ENCODE results near the gene ZBTB21.
"Not testable (repeated sequence)": the region's sequence is repeated elsewhere in the genome, so short reads cannot be mapped to it uniquely, and the experiment has no call there.

ZBTB21 gene

DNA sequence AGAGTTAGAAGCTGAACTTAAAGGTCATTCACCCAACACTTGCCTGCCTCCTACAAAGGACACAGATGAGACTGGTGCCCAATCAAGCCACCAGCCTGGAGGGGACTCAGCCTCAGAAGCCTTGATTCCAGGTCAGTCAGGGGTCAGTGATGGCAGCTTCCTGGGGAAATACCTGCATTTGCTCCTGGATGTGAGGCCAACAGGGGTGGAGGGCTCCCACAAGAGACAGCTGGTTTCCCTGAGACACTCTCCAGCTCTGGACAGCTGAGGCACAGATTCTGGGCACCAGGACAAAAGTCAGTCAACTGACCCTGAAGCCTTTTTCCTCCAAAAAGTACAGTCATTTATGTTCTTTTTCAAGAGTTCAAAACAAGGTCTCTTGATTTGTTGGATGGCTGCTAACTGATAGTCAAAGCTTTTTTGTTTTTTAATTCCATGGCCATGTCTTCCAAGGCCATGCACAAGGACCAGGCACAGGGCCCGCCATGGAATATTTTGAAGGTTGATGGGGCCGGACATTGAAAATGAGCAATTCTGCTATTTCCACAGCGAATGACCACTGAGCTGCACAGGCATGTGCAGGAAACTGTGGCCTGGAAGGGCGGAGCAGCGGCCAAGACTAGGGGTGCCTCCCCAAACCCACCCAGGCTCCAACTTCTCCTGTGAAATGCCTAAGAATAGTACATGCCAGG, 58.1 kb downstream of the ZBTB21 start:
- DNase-seq (ENCODE audit: low spot score), result no peak

DNA sequence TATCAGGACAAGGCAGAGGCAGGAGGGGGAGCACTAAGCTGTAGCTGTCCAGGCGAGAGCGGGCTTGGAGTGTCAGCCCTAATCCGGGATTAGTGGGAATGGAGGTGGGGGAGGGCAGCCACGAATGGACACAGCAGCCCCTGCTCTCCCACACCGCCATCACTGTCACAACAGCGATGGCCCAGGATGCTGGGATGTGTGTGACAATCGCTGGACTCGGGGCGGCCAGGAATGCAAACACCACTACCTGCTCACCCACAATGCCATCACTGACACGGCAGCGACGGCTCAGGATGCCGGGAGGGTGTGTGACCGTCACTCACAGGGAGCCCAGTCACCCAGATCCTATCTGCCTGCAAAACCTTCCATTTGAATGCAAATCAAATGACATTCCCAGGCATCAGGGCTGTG, 59.2 kb downstream of the ZBTB21 start:
- no peak for DNase-seq (ENCODE audit: low spot score)

DNA sequence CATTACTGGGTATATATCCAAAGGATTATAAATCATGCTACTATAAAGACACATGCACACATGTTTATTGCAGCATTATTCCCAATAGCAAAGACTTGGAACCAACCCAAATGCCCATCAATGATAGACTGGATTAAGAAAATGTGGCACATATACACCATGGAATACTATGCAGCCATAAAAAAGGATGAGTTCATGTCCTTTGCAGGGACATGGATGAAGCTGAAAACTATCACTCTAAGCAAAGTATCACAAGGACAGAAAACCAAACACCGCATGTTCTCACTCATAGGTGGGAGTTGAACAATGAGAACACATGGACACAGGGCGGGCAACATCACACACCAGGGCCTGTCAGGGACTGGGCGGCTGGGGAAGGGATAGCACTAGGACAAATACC, 60.5 kb downstream of the ZBTB21 start:
- not testable (repeated sequence) for DNase-seq (ENCODE audit: low spot score)

DNA sequence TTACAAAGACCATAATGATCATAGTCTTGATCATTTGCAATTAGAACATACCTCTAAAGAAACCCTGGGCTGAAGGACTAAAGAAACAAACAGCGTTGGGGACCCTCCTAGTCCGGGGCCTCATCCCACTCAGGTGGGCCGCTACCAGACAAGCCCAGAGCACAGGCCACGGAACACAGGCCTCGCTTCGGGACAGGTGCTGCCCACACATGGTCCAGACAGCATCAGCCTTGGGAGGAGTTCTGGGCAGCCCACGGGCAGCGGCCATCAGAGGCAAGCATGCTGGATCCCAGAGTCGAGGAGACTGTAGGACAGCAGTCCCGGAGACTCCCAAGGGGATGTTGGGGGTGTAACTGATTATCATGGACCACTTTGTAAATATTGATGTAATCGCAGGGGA, 61.3 kb downstream of the ZBTB21 start:
- no peak for DNase-seq (ENCODE audit: low spot score)

DNA sequence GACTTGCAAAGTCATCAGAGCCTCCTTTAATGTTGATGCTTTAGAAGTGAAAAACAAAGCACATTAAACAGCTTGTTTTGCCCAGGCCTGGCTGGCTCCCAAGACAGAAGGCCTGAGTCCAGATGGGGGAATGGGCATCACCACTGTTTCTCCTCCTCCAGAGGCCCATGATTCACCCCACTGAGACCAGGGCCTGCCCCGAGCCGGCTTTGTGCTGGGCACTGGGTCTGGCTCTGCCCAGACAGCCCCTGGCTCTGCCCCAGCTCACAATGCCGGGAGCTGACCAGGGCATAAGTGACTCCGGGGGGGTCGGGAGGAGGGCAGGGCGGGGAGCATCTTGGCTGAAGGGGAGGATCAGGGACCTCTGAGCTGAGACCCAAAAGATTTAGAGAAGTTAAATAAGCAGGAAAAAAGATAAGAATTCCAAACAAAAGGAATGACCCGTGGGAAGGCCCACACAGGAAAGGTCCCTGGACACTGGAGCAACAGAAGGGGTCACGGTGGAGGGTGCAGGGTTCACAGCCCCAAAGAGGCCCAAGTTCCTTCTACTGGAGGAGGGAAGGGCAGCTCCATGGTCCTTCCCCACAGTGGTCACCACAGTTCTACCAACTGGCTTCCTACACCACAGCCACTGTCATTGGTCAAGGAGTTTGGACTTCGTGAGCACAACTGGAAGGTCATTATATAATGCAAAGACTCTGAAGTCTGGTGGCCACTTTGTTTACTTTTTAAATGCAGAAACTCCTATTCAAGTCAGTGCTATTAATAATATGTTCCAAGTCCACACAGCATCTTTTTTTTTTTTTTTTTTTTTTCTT, 61.9 kb downstream of the ZBTB21 start:
- DNase-seq (ENCODE audit: low spot score), result peak; percentile 69

DNA sequence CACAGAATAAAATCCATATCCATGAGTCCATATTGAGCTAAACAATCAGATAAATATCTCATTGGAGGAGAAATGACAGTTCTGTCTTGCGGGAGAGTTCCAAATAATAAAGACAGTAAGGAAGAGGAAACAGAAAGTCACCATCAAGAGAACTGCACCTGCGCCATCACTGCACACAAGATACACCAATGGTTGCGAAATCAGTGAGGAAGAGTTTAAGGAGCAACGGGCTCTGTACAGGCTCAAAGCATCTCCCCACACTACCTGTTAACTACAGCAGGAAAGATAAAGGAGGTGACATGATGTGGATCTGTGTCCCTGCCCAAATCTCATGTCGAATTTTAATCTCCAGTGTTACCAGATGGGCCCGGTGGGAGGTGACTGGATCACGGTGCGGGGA, 64.2 kb downstream of the ZBTB21 start:
- no peak for DNase-seq (ENCODE audit: low spot score)

DNA sequence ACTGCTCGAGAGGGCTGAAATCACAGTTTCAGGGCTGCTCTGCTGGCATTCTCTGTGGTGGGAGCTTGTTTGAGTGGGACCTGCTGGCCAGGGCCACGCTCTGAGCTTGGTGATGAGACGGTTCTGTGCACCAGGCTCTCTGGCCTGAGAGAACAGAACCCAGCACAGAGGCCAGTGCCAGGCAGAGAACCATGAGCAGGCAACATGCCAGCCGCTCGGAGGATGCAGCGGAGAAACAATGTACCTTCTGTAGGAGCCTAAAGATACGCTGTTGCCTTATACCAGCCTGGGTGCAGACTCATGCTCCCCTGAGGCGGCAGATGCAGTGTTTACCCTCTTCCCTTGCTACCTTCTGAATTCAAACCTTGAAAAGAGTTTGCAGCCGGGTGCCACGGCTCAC, 66.3 kb downstream of the ZBTB21 start:
- DNase-seq (ENCODE audit: low spot score), result no peak

DNA sequence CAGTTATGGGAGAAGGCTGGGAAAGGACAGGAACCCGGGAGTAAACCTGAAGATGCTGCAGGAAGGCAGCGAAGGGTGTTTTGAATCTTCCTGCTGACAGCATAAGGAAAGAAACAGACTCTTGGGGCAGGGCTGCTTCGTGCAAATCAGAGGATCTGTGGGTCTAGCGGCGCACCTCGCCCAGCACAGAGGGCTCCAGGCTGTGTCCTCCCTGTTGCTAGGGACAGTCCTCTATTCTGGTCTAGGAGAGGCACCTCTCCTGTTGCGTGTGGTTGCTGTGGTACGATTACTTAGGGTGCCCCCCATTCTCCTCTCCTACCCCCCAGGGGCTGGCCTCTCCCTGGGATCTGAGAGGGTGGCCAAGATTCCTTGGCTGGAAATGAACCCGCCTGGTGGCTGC, 67.7 kb downstream of the ZBTB21 start:
- DNase-seq (ENCODE audit: low spot score), result no peak

DNA sequence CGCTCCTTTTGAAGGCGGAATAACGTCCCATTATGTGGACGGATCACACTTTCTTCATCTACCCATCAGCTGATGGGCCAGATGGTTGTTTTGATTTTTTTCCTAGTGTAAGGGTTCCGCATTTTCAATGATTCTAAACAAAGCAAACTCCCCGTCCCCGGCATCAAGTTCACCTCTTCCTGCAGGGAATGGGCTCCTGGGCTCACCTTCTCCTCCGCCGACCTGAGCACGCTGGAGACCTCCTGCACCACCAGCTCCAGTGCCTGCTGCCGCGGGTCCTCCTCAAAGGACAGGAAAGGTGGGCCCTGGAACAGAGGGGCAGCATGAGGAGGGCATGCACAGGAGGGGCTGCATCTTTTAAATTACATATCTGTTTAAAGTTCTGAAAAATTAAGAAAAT, 68.2 kb downstream of the ZBTB21 start:
- DNase-seq (ENCODE audit: low spot score), result no peak

DNA sequence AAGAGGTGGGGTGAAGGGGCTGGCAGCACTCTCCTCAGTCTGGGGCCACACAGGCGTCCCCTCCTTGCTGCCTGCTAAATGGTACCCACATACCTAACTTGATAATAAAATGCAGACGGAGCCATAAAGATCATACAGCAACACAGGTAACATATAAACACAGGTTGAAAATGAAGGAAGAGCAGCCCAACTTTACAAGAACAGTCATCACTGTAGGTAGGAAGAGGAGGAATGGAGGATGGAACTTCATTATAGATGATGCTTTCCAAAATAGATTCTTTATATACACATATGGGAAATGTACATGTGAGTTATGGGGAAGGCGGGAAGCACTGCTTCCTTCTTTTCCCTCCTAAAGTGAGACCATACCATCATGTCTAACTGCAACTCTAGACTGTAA, 69.7 kb downstream of the ZBTB21 start:
- DNase-seq (ENCODE audit: low spot score), result no peak

DNA sequence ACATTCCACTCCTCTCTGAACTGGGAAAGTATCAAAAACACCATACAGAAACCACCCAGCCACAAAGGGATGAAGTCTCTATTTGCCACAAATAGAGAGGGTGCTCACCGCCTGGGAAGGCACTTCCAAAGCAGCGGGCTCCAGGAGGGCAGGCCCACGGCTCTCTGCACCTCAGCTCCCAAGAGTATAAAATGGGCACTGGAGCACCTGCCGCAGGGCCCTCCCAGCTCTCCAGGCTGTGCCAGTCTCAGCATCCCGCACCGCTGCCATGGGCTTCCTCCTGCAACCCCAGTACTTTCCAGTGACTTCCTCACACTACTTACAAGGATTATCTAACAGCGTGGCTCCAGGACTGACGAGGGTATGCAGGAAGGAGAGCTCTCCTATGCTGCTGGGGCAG, 70.8 kb downstream of the ZBTB21 start:
- DNase-seq (ENCODE audit: low spot score), result no peak

Measured in AG20443 (cell line).